ENCODE results near the gene CDC42BPA.

GRCh38 chr1:227228201-227228600 is 90.1 kb downstream of the CDC42BPA start:
- TF ChIP-seq CTCF (IDR thresholded peaks at IDR 0.05) (no peak), POLR2A (IDR thresholded peaks at IDR 0.05) (no peak)
